ENCODE measurements around the gene TBPL2. TPM values are rescaled to one million over a fixed set of nuclear protein-coding genes. Genes with fewer than 3 reads are reported as not detected.
A peak's percentile ranks its signal among the peaks of the same experiment; 100 is the strongest.
"Not testable (repeated sequence)": the region's sequence is repeated elsewhere in the genome, so short reads cannot be mapped to it uniquely, and the experiment has no call there.

The TBPL2 gene
- total RNA-seq, 1 donor from 2014 or later: not detected

GRCh38 chr14:55383541-55384140 lies 56.8 kb downstream of the TBPL2 start:
- Histone ChIP-seq H3K9me3 (no peaks in the 10 kb centered on the region), H3K27ac (no peak overlapping the region), H3K36me3 (peaks cover 94% of the 10 kb centered on the region), H3K4me1 (no peaks in the 10 kb centered on the region), H3K4me3 (no peak overlapping the region), H3K27me3 (ENCODE audit: low read depth) (no peaks in the 10 kb centered on the region)
- ATAC-seq: peak in 1 of 2 donors; percentile 36
- intact Hi-C loops (cut with DNase I): no loop called here
- TF ChIP-seq CTCF (IDR thresholded peaks at IDR 0.05): no peak
- DNase-seq: no peak

GRCh38 chr14:55383056-55383466 lies 57.4 kb downstream of the TBPL2 start:
- not testable (repeated sequence) for DNase-seq

GRCh38 chr14:55382483-55382882 lies 57.9 kb downstream of the TBPL2 start:
- Histone ChIP-seq H3K36me3 (peaks cover 97% of the 10 kb centered on the region), H3K9me3 (no peaks in the 10 kb centered on the region), H3K27ac (no peak overlapping the region), H3K27me3 (ENCODE audit: low read depth) (no peaks in the 10 kb centered on the region), H3K4me3 (no peak overlapping the region), H3K4me1 (no peaks in the 10 kb centered on the region)
- ATAC-seq (no peak), DNase-seq (no peak)
- intact Hi-C loops (cut with DNase I): no loop called here
- TF ChIP-seq CTCF (IDR thresholded peaks at IDR 0.05): no peak

More at GRCh38 chr14:55383056-55383466, 57.4 kb downstream of the TBPL2 start:
- H3K4me3 ChIP-seq; H3K27me3 ChIP-seq (ENCODE audit: low read depth); H3K4me1 ChIP-seq; H3K9me3 ChIP-seq; H3K27ac ChIP-seq; intact Hi-C loops (cut with DNase I): not testable (repeated sequence)
- ATAC-seq: peak; percentile 41 to 78
- peaks cover 94% of the 10 kb centered on the region for H3K36me3 ChIP-seq

- Histone ChIP-seq H3K4me3 (no peak overlapping the region), H3K9me3 (no peaks in the 10 kb centered on the region), H3K27me3 (ENCODE audit: low read depth) (no peaks in the 10 kb centered on the region), H3K4me1 (no peaks in the 10 kb centered on the region), H3K27ac (no peak overlapping the region), H3K36me3 (peaks cover 97% of the 10 kb centered on the region)
- ATAC-seq (no peak), DNase-seq (no peak)
- no peak for TF ChIP-seq CTCF (IDR thresholded peaks at IDR 0.05)
- intact Hi-C loops (cut with DNase I): no loop called here
Measured at GRCh38 chr14:55381561-55381960, 58.9 kb downstream of the TBPL2 start.

GRCh38 chr14:55381040-55381439 lies 59.4 kb downstream of the TBPL2 start:
- no peak for TF ChIP-seq CTCF (IDR thresholded peaks at IDR 0.05)
- ATAC-seq (no peak), DNase-seq (no peak)
- H3K4me1 ChIP-seq: no peaks in the 10 kb centered on the region
- H3K36me3 ChIP-seq: peaks cover 97% of the 10 kb centered on the region
- H3K4me3 ChIP-seq: no peak overlapping the region
- no peaks in the 10 kb centered on the region for H3K9me3 ChIP-seq
- no peak overlapping the region for H3K27ac ChIP-seq
- H3K27me3 ChIP-seq (ENCODE audit: low read depth): no peaks in the 10 kb centered on the region
- intact Hi-C loops (cut with DNase I): no loop called here

- no peaks in the 10 kb centered on the region for H3K27me3 ChIP-seq (ENCODE audit: low read depth)
- H3K4me1 ChIP-seq: no peaks in the 10 kb centered on the region
- no peak overlapping the region for H3K27ac ChIP-seq
- H3K9me3 ChIP-seq: no peaks in the 10 kb centered on the region
- DNase-seq: no peak
- intact Hi-C loops (cut with DNase I): no loop called here
- ATAC-seq: no peak
- H3K36me3 ChIP-seq: peaks cover 78% of the 10 kb centered on the region
- no peak overlapping the region for H3K4me3 ChIP-seq
- no peak for TF ChIP-seq CTCF (IDR thresholded peaks at IDR 0.05)
Measured at GRCh38 chr14:55377236-55377635, 63.2 kb downstream of the TBPL2 start.
